Neural cell (in vitro differentiated cells): ENCODE data around the gene NCR2. TPM values are rescaled to one million over a fixed set of nuclear protein-coding genes. Genes with fewer than 3 reads are reported as not detected.

Experiments used
- H2AFZ ChIP-seq: fragments of 200-600, 300-800 bp; sonication (generic), shearing (Covaris generic); 2 replicates; pipeline ENCODE4 v1.6.0; 2014; ENCODE audit warnings: low read depth, mild to moderate bottlenecking, antibody characterized with exemption, low read length, moderate library complexity
- H3F3A ChIP-seq: fragments of 200-600 bp; shearing (Covaris generic); 2 replicates; pipeline ENCODE4 v1.6.1; 2016; ENCODE audit warnings: mild to moderate bottlenecking, moderate library complexity, mixed read lengths, antibody characterized with exemption, low read length; ENCODE audit not compliant: insufficient read depth, poor library complexity, severe bottlenecking
- H3K27ac ChIP-seq: fragments of 200-600, 300-800 bp; sonication (generic), shearing (Covaris generic); 2 replicates; pipeline ENCODE4 v1.5.1; 2014; ENCODE audit warnings: mild to moderate bottlenecking, low read length, moderate library complexity
- H3K27me3 ChIP-seq: fragments of 300-800, 200-600 bp; sonication (generic), shearing (Covaris generic); 2 replicates; pipeline ENCODE4 v1.6.0; 2014; ENCODE audit warnings: mild to moderate bottlenecking, low read depth, low read length, moderate library complexity; ENCODE audit not compliant: insufficient read depth
- H3K36me3 ChIP-seq: fragments of 300-800, 200-600 bp; sonication (generic), shearing (Covaris generic); 2 replicates; pipeline ENCODE4 v1.5.1; 2014; ENCODE audit warnings: mild to moderate bottlenecking, antibody characterized with exemption, low read length, moderate library complexity; ENCODE audit not compliant: insufficient read depth
- H3K4me2 ChIP-seq: fragments of 300-800, 200-600 bp; sonication (generic), shearing (Covaris generic); 2 replicates; pipeline ENCODE4 v1.6.0; 2014; ENCODE audit warnings: mild to moderate bottlenecking, low read length
- H3K4me3 ChIP-seq: fragments of 300-800, 200-600 bp; sonication (generic), shearing (Covaris generic); 2 replicates; pipeline ENCODE4 v1.5.1; 2014; ENCODE audit warnings: mild to moderate bottlenecking, low read length, moderate library complexity
- H3K79me2 ChIP-seq: fragments of 200-600 bp; shearing (Covaris generic); replicated peaks from 2 replicates; pipeline ENCODE4 v1.6.0; 2014; ENCODE audit warnings: mild to moderate bottlenecking, low read length, moderate library complexity; ENCODE audit not compliant: insufficient read depth
- H3K9ac ChIP-seq: fragments of 300-800, 200-600 bp; sonication (generic), shearing (Covaris generic); 2 replicates; pipeline ENCODE4 v1.6.1; 2016; ENCODE audit warnings: mild to moderate bottlenecking, low read length, mixed read lengths
- H3K9me2 ChIP-seq: fragments of 200-600 bp; shearing (Covaris generic); 2 replicates; pipeline ENCODE4 v1.6.1; 2016; ENCODE audit warnings: mild to moderate bottlenecking, low read length, mixed read lengths; ENCODE audit not compliant: insufficient read depth
- H3K9me3 ChIP-seq: fragments of 200-600, 300-800 bp; sonication (generic), shearing (Covaris generic); 2 replicates; pipeline ENCODE4 v1.6.1; 2016; ENCODE audit warnings: mild to moderate bottlenecking, mixed run types, low read length, moderate library complexity, mixed read lengths
- H4K20me1 ChIP-seq: fragments of 200-600 bp; shearing (Covaris generic); 2 replicates; pipeline ENCODE4 v1.6.1; 2016; ENCODE audit warnings: mild to moderate bottlenecking, mixed run types; ENCODE audit not compliant: insufficient read depth
- CTCF ChIP-seq: fragments of 450-650 bp; IDR thresholded peaks from 2 replicates; pipeline ENCODE4 v1.5.1; 2014; ENCODE audit warnings: antibody characterized with exemption, mild to moderate bottlenecking, moderate library complexity; ENCODE audit not compliant: poor library complexity, severe bottlenecking
- EP300 ChIP-seq: fragments of 450-650 bp; conservative IDR thresholded peaks from 2 replicates; pipeline ENCODE4 v1.6.1; 2014; ENCODE audit warnings: antibody characterized with exemption, mild to moderate bottlenecking, moderate library complexity; ENCODE audit not compliant: poor library complexity, severe bottlenecking
- EZH2 ChIP-seq: fragments of 200-600, 300-800 bp; shearing (Covaris generic), sonication (generic); IDR thresholded peaks from 2 replicates; pipeline ENCODE4 v1.6.1; 2014; ENCODE audit warnings: antibody characterized with exemption, low read length, borderline replicate concordance, mild to moderate bottlenecking; ENCODE audit not compliant: insufficient read depth, poor library complexity, severe bottlenecking
- MXI1 ChIP-seq: fragments of 450-650 bp; conservative IDR thresholded peaks from 2 replicates; pipeline ENCODE4 v1.6.1; 2014; ENCODE audit warnings: antibody characterized with exemption, mild to moderate bottlenecking; ENCODE audit not compliant: poor library complexity, severe bottlenecking
- POLR2AphosphoS5 ChIP-seq: IDR thresholded peaks from 2 replicates; pipeline ENCODE4 v1.6.1; 2012
- RAD21 ChIP-seq: fragments of 450-650 bp; conservative IDR thresholded peaks from 2 replicates; pipeline ENCODE4 v1.6.1; 2014; ENCODE audit warnings: antibody characterized with exemption, mild to moderate bottlenecking, moderate library complexity
- REST ChIP-seq: IDR thresholded peaks from 2 replicates; pipeline ENCODE4 v1.6.1; 2012; ENCODE audit warnings: borderline replicate concordance
- SMC3 ChIP-seq: fragments of 450-650 bp; conservative IDR thresholded peaks from 2 replicates; pipeline ENCODE4 v1.6.1; 2014; ENCODE audit warnings: antibody characterized with exemption, mild to moderate bottlenecking, moderate library complexity; ENCODE audit not compliant: poor library complexity
- TAF1 ChIP-seq: IDR thresholded peaks from 2 replicates; pipeline ENCODE4 v1.6.1; 2012; ENCODE audit warnings: low read depth
- polyA plus RNA-seq: library from polyadenylated mRNA; depleted of rRNA; stranded (reverse); fragments of >200 nt; gene quantifications from 2 replicates; pipeline ENCODE4 v1.2.3, GENCODE V29; 2014

NCR2 gene
- polyA plus RNA-seq, 1 donor from 2014 or later: not detected

DNA sequence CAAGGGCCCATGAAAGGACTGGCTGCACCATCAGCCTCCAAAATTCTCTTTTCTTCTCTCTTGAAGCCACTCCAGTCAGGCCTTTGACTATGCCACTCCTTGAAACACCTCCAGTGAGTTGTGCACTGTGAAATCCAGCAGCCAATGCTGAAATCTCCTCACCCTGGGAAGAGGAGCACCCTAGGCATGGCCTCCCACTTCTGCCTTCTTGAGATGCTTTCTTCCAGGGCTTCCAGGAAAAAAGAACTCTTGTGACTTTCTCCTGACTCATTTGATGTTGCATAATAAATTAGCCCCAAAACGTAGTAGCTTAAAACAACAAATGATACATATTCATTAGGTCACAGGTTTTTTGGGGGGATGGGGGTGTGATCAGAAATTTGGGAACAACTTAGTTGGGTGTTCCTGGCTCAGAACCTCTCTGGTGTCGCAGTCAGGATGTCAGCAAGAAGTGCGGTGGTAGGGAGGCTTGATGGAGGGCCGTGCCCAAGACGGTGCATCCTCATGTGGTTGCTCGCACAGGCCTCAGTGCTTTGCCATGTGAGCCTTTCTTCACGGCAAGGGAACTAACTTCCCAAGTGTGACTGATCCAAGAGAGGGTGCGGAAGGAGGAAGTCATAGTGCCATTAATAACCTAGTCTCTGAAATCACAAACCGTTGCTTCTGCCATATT is 12.1 kb downstream of the NCR2 start:
- Histone ChIP-seq H2AFZ (no peak overlapping the region), H3K9me3 (peaks cover 7% of the 10 kb centered on the region), H3K4me2 (no peak overlapping the region), H4K20me1 (no peaks in the 10 kb centered on the region), H3K79me2 (no peaks in the 10 kb centered on the region), H3K4me3 (no peak overlapping the region), H3K36me3 (no peaks in the 10 kb centered on the region), H3K9me2 (no peaks in the 10 kb centered on the region), H3F3A (no peaks in the 10 kb centered on the region), H3K27ac (no peak overlapping the region), H3K9ac (no peak overlapping the region), H3K27me3 (no peaks in the 10 kb centered on the region)
- no peak for TF ChIP-seq CTCF

GRCh38 chr6:41348934-41349333 is 13.5 kb downstream of the NCR2 start:
- Histone ChIP-seq H3K27me3 (no peaks in the 10 kb centered on the region), H3K36me3 (no peaks in the 10 kb centered on the region), H2AFZ (no peak overlapping the region), H3K27ac (no peak overlapping the region), H3K79me2 (no peaks in the 10 kb centered on the region), H4K20me1 (no peaks in the 10 kb centered on the region), H3K9me2 (no peaks in the 10 kb centered on the region), H3K4me3 (no peak overlapping the region), H3F3A (no peaks in the 10 kb centered on the region), H3K4me2 (no peak overlapping the region), H3K9ac (no peak overlapping the region), H3K9me3 (peaks cover 7% of the 10 kb centered on the region)
- no peak for TF ChIP-seq CTCF
- no peak for TF ChIP-seq EP300
- no peak for TF ChIP-seq SMC3
- TF ChIP-seq POLR2AphosphoS5: no peak
- no peak for TF ChIP-seq RAD21
- no peak for TF ChIP-seq TAF1
- no peak for TF ChIP-seq REST
- no peak for TF ChIP-seq MXI1
- no peak for TF ChIP-seq EZH2
